Liver (tissue), 9 donors: ENCODE data around the gene KRTAP10-5. TPM values are rescaled to one million over a fixed set of nuclear protein-coding genes. Genes with fewer than 3 reads are reported as not detected.
"Not testable (repeated sequence)": the region's sequence is repeated elsewhere in the genome, so short reads cannot be mapped to it uniquely, and the experiment has no call there.

Experiments used
- DNase-seq: peaks from one replicate; pipeline ENCODE4 v3.0.0-alpha.2; 2017; ENCODE audit warnings: low spot score
- H3K27ac ChIP-seq, 2 donors: one replicate each; pipeline ENCODE4 v1.7.0; 2013; ENCODE audit warnings: inconsistent platforms in 2 of 2, low read length in 2 of 2, control low read depth in 1 of 2, low read depth in 1 of 2, mild to moderate bottlenecking in 1 of 2
- H3K27me3 ChIP-seq, 4 donors: one replicate each; pipeline versions ENCODE4 v1.6.1 to v1.7.0; 2013; ENCODE audit warnings: low read length in 3 of 4, inconsistent platforms in 1 of 4, mild to moderate bottlenecking in 1 of 4, moderate library complexity in 1 of 4; ENCODE audit not compliant: control insufficient read depth in 4 of 4, insufficient read depth in 4 of 4
- H3K36me3 ChIP-seq, 4 donors: one replicate each; pipeline versions ENCODE4 v1.6.1 to v1.7.0; 2013; ENCODE audit warnings: low read length in 3 of 4, mild to moderate bottlenecking in 3 of 4, low read depth in 1 of 4, moderate library complexity in 1 of 4; ENCODE audit not compliant: control insufficient read depth in 4 of 4, insufficient read depth in 3 of 4
- H3K4me1 ChIP-seq, 4 donors: one replicate each; pipeline versions ENCODE4 v1.6.1 to v1.7.0; 2013; ENCODE audit warnings: low read length in 3 of 4, mild to moderate bottlenecking in 3 of 4, moderate library complexity in 1 of 4; ENCODE audit not compliant: control insufficient read depth in 4 of 4, insufficient read depth in 4 of 4
- H3K4me3 ChIP-seq, 3 donors: one replicate each; pipeline versions ENCODE4 v1.6.1 to v1.7.0; 2013; ENCODE audit warnings: low read length in 3 of 3, control low read depth in 1 of 3, low read depth in 1 of 3, mild to moderate bottlenecking in 1 of 3
- H3K9ac ChIP-seq, 2 donors: one replicate each; pipeline ENCODE4 v1.7.0; 2013; ENCODE audit warnings: low read length in 2 of 2, mild to moderate bottlenecking in 2 of 2, moderate library complexity in 2 of 2, control low read depth in 1 of 2, low read depth in 1 of 2
- H3K9me3 ChIP-seq, 4 donors: one replicate each; pipeline versions ENCODE4 v1.6.1 to v1.7.0; 2013; ENCODE audit warnings: low read length in 3 of 4; ENCODE audit not compliant: control insufficient read depth in 4 of 4
- CTCF ChIP-seq: fragments of 150-350 bp; IDR thresholded peaks from 2 replicates; pipeline ENCODE4 v1.5.1; 2017; ENCODE audit warnings: improper control_type of control experiment, low read depth, low read length; ENCODE audit not compliant: missing input control
- EGR1 ChIP-seq, 2 donors: IDR thresholded peaks; 2 replicates each; pipeline ENCODE4 v1.6.1; 2016 to 2018; ENCODE audit warnings: antibody characterized with exemption in 2 of 2, low read depth in 2 of 2
- FOXA1 ChIP-seq: IDR thresholded peaks from 2 replicates; pipeline ENCODE4 v1.6.1; 2016; ENCODE audit warnings: antibody characterized with exemption
- FOXA2 ChIP-seq: IDR thresholded peaks from 2 replicates; pipeline ENCODE4 v1.6.1; 2016; ENCODE audit warnings: antibody characterized with exemption
- GABPA ChIP-seq, 2 donors: IDR thresholded peaks in 1 of 2; conservative IDR thresholded peaks in 1 of 2; 2 replicates each; pipeline ENCODE4 v1.6.1; 2016; ENCODE audit warnings: antibody characterized with exemption in 2 of 2, mild to moderate bottlenecking in 1 of 2, moderate library complexity in 1 of 2
- HNF4A ChIP-seq, 2 donors: conservative IDR thresholded peaks; 2 replicates each; pipeline ENCODE4 v1.6.1; 2016; ENCODE audit warnings: antibody characterized with exemption in 2 of 2, mild to moderate bottlenecking in 2 of 2
- HNF4G ChIP-seq: IDR thresholded peaks from 2 replicates; pipeline ENCODE4 v1.6.1; 2016; ENCODE audit warnings: antibody characterized with exemption
- JUND ChIP-seq, 2 donors: IDR thresholded peaks; 2 replicates each; pipeline ENCODE4 v1.6.1; 2016; ENCODE audit warnings: antibody characterized with exemption in 2 of 2
- NR2F2 ChIP-seq: IDR thresholded peaks from 2 replicates; pipeline ENCODE4 v1.6.1; 2016; ENCODE audit warnings: antibody characterized with exemption
- RAD21 ChIP-seq, 2 donors: IDR thresholded peaks; 2 replicates each; pipeline ENCODE4 v1.6.1; 2016; ENCODE audit warnings: antibody characterized with exemption in 2 of 2, mild to moderate bottlenecking in 2 of 2
- REST ChIP-seq: IDR thresholded peaks from 2 replicates; pipeline ENCODE4 v1.6.1; 2016; ENCODE audit warnings: antibody characterized with exemption, mild to moderate bottlenecking
- RXRA ChIP-seq, 2 donors: IDR thresholded peaks; 2 replicates each; pipeline ENCODE4 v1.6.1; 2017 to 2018; ENCODE audit warnings: antibody characterized with exemption in 2 of 2, mild to moderate bottlenecking in 1 of 2
- SP1 ChIP-seq: IDR thresholded peaks from 2 replicates; pipeline ENCODE4 v1.6.1; 2018; ENCODE audit warnings: antibody characterized with exemption, mild to moderate bottlenecking
- TAF1 ChIP-seq: conservative IDR thresholded peaks from 2 replicates; pipeline ENCODE4 v1.6.1; 2016; ENCODE audit warnings: antibody characterized with exemption, mild to moderate bottlenecking
- YY1 ChIP-seq: IDR thresholded peaks from 2 replicates; pipeline ENCODE4 v1.6.1; 2016; ENCODE audit warnings: antibody characterized with exemption, mild to moderate bottlenecking
- ZBTB33 ChIP-seq: IDR thresholded peaks from 2 replicates; pipeline ENCODE4 v1.6.1; 2016; ENCODE audit warnings: antibody characterized with exemption
- WGBS: extraction: QIAGEN DNeasy Blood & Tissue Kit; methylation state at CpG from one replicate; pipeline ENCODE4 v1.1.7; 2013; 5-methylcytosine and 5-hydroxymethylcytosine counted together
- polyA plus RNA-seq, 2 donors: library from polyadenylated mRNA; stranded (reverse) in 1 of 2; unstranded in 1 of 2; fragments of 200-250 nt in 1 of 2; fragments of >200 nt in 1 of 2; fragmentation: Nextera tagmentation in 1 of 2; extraction: Ambion mirVana in 1 of 2; gene quantifications; one replicate each; pipeline versions ENCODE4 v1.2.1 to v1.2.3, GENCODE V29; 2013 to 2015
- total RNA-seq, 2 donors: library from RNA; depleted of rRNA; stranded (reverse); fragments of >200 nt; gene quantifications; one replicate each; pipeline ENCODE4 v1.2.3, GENCODE V29; 2014
- TF ChIP-seq, protein P1 (sequence below): IDR thresholded peaks from 2 replicates; pipeline ENCODE4 v1.6.1; 2016; ENCODE audit warnings: antibody characterized with exemption
- TF ChIP-seq, protein P2 (sequence below): IDR thresholded peaks from 2 replicates; pipeline ENCODE4 v1.6.1; 2016; ENCODE audit warnings: antibody characterized with exemption
- donor health status: healthy.
- donor health status: healthy.
- donor health status: healthy.
- donor health status: healthy.
- donor health status: healthy.

KRTAP10-5 gene
- total and polyA plus RNA-seq, 4 donors, result not detected

DNA sequence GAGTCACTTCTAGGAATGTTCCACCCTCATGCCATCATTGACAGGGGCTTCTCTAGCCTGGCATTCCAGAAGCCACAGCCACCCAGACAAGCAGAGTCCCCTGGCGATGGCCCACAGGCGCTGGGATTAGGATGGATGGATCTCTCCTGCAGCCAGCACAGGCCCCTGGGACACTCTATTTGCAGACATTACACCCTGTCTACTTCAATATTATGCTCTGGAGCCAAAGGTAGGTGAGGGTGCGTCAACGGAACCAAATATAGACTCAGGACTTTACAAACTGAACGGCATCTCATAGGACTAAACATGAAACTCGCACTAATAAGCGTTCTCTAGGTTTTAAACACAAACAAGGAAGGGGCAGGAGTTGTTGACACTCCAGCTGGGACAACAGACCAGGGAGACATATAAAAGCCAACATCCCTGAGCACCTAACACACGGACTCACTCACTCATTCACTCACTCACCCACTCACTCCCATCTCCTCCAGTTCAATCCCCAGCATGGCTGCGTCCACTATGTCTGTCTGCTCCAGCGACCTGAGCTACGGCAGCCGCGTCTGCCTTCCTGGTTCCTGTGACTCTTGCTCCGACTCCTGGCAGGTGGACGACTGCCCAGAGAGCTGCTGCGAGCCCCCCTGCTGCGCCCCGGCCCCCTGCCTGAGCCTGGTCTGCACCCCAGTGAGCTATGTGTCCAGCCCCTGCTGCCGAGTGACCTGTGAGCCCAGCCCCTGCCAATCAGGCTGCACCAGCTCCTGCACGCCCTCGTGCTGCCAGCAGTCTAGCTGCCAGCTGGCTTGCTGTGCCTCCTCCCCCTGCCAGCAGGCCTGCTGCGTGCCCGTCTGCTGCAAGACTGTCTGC is 19.9 kb upstream of the KRTAP10-5 start, which contains the start of gene KRTAP10-7:
TSS of gene KRTAP10-7 (plus strand) at position 480 of the 861 bp plus-strand sequence. CDS start at position 505, 25 bp downstream.
- H3K27me3 ChIP-seq, H3K9me3 ChIP-seq, H3K36me3 ChIP-seq, H3K4me1 ChIP-seq, H3K9ac ChIP-seq, H3K4me3 ChIP-seq, H3K27ac ChIP-seq: not testable (repeated sequence)
- WGBS, result 66% methylated on average over 23 of the region's 23 CpGs
- DNase-seq, result peak; percentile 4

- Histone ChIP-seq H3K36me3 (no peaks in the 10 kb centered on the region), H3K9ac (no peak overlapping the region), H3K4me3 (no peak overlapping the region), H3K27me3 (no peaks in the 10 kb centered on the region), H3K27ac (no peak overlapping the region), H3K4me1 (no peaks in the 10 kb centered on the region), H3K9me3 (peaks cover 0 to 6% (median 4%) of the 10 kb centered on the region in 4 donors)
- no peak for DNase-seq
- 85% methylated on average over 8 of the region's 8 CpGs for WGBS
- TF ChIP-seq, protein P1, sequence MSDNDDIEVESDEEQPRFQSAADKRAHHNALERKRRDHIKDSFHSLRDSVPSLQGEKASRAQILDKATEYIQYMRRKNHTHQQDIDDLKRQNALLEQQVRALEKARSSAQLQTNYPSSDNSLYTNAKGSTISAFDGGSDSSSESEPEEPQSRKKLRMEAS, result no peak
- no peak for TF ChIP-seq HNF4A (conservative IDR thresholded peaks at IDR 0.05)
Observed at GRCh38 chr21:44599264-44600029, 19.0 kb upstream of the KRTAP10-5 start.

DNA sequence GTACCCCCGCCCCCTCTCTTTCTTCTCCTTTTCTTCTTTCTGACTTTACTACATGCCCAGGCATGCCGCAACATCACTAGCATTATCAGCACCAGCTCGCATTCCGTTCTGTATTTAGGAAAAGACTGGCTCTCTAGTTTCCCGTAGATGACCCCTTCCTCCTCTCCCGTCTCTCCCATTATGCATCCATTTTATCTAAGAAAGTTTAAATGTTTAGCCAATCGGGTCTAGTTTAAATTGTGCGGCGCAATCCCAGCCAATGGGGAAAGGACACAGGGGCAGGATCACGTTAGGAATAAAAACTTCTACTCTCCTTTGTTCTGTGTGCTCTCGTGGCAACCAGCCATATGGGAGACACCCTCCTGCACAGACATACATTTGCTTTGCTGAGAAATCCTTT is 17.7 kb upstream of the KRTAP10-5 start:
- no peak for TF ChIP-seq GABPA (IDR thresholded peaks at IDR 0.05 in 1 of 2, conservative IDR thresholded peaks at IDR 0.05 in 1 of 2)
- no peak for TF ChIP-seq RAD21 (IDR thresholded peaks at IDR 0.05)
- TF ChIP-seq EGR1 (IDR thresholded peaks at IDR 0.05; ENCODE audit: low read depth in 2 of 2), result no peak
- TF ChIP-seq HNF4A (conservative IDR thresholded peaks at IDR 0.05), result no peak
- TF ChIP-seq JUND (IDR thresholded peaks at IDR 0.05), result no peak
- TF ChIP-seq, protein P1, result no peak
- TF ChIP-seq FOXA1, result no peak
- TF ChIP-seq, protein P2, sequence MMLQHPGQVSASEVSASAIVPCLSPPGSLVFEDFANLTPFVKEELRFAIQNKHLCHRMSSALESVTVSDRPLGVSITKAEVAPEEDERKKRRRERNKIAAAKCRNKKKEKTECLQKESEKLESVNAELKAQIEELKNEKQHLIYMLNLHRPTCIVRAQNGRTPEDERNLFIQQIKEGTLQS, result no peak
- no peak for TF ChIP-seq YY1
- TF ChIP-seq SP1, result no peak
- no peak for TF ChIP-seq REST
- no peak for TF ChIP-seq ZBTB33
- no peak for TF ChIP-seq NR2F2
- TF ChIP-seq RXRA (IDR thresholded peaks at IDR 0.05), result no peak
- no peak for TF ChIP-seq TAF1
- TF ChIP-seq CTCF, result no peak
- no peak for TF ChIP-seq FOXA2
- no peak for TF ChIP-seq HNF4G

More for the DNA sequence above, 17.7 kb upstream of the KRTAP10-5 start:
- Histone ChIP-seq H3K9me3 (no peaks in the 10 kb centered on the region), H3K4me1 (peaks cover 1 to 13% (median 7%) of the 10 kb centered on the region in 4 donors), H3K4me3 (no peak overlapping the region), H3K9ac (no peak overlapping the region), H3K27ac (no peak overlapping the region), H3K36me3 (no peaks in the 10 kb centered on the region), H3K27me3 (no peaks in the 10 kb centered on the region)
- DNase-seq, result peak; percentile 8
- WGBS, result 81% methylated on average over 11 of the region's 11 CpGs
